HEK293 (cell line): Measurements from ENCODE around the gene SLC47A2.

ENCODE experiments used
- CTCF ChIA-PET: fragments of 350-600 bp; formaldehyde crosslinking; extraction: SDS; loops from one replicate; lab custom pipeline; 2021; ENCODE audit warnings: antibody characterized with exemption; lab: Yijun Ruan, JAX
- POLR2A ChIA-PET: fragments of 300-600 bp; formaldehyde crosslinking; extraction: SDS; loops from one replicate; lab custom pipeline; 2020; ENCODE audit warnings: antibody characterized with exemption, inconsistent platforms; lab: Yijun Ruan, JAX
- H3K27ac ChIP-seq: fragments of 200-500 bp; sonication (Bioruptor generic); 2 replicates; pipeline ENCODE4 v1.5.1; 2014; ENCODE audit warnings: low read depth, low read length, control low read depth, inconsistent platforms; ENCODE audit errors: extremely low read depth
- H3K36me3 ChIP-seq, 2 experiments: fragments of 200-500 bp in 1 of 2; sonication (Bioruptor generic) in 1 of 2; 1 replicate in 1 of 2; 2 replicates in 1 of 2; pipeline ENCODE4 v1.5.1; 2014 to 2017; ENCODE audit warnings: inconsistent platforms in 2 of 2, low read length in 2 of 2; ENCODE audit not compliant: control insufficient read depth in 2 of 2, insufficient read depth in 1 of 2
- H3K4me1 ChIP-seq: fragments of 200-500 bp; sonication (Bioruptor generic); 2 replicates; pipeline ENCODE4 v1.5.1; 2014; ENCODE audit warnings: mild to moderate bottlenecking, low read length, inconsistent platforms; ENCODE audit not compliant: control insufficient read depth, insufficient read depth
- H3K4me3 ChIP-seq: 2 replicates; pipeline ENCODE4 v1.5.1; 2011; ENCODE audit warnings: low read depth, mild to moderate bottlenecking, control low read depth, low read length, moderate library complexity
- H3K9me3 ChIP-seq: fragments of 200-500 bp; sonication (Bioruptor generic); 2 replicates; pipeline ENCODE4 v1.5.1; 2014; ENCODE audit warnings: low read depth, low read length, inconsistent platforms; ENCODE audit not compliant: control insufficient read depth, insufficient read depth
- EGR2 ChIP-seq: fragments of 450-650 bp; formaldehyde crosslinking; IDR thresholded peaks from 2 replicates; pipeline ENCODE4 v1.5.1; 2016; ENCODE audit warnings: low read depth, missing biosample characterization, missing genetic modification characterization
- FEZF1 ChIP-seq: fragments of 450-650 bp; formaldehyde crosslinking; IDR thresholded peaks from 2 replicates; pipeline ENCODE4 v1.5.1; 2016; ENCODE audit warnings: missing biosample characterization, missing genetic modification characterization
- GFI1B ChIP-seq: fragments of 450-650 bp; formaldehyde crosslinking; IDR thresholded peaks from 2 replicates; pipeline ENCODE4 v1.5.1; 2016; ENCODE audit warnings: missing biosample characterization, missing genetic modification characterization
- KLF1 ChIP-seq: fragments of 450-650 bp; formaldehyde crosslinking; IDR thresholded peaks from 2 replicates; pipeline ENCODE4 v1.5.1; 2016; ENCODE audit warnings: missing biosample characterization, missing genetic modification characterization
- ZBTB8A ChIP-seq: fragments of 450-650 bp; formaldehyde crosslinking; IDR thresholded peaks from 2 replicates; pipeline ENCODE4 v1.5.1; 2016; ENCODE audit warnings: missing biosample characterization, missing genetic modification characterization
- ZNF16 ChIP-seq: fragments of 450-650 bp; formaldehyde crosslinking; IDR thresholded peaks from 2 replicates; pipeline ENCODE4 v1.5.1; 2016; ENCODE audit warnings: low read depth, missing biosample characterization, missing genetic modification characterization
- ZNF174 ChIP-seq: fragments of 450-650 bp; formaldehyde crosslinking; IDR thresholded peaks from 2 replicates; pipeline ENCODE4 v1.5.0; 2017; ENCODE audit warnings: missing biosample characterization, mild to moderate bottlenecking, missing genetic modification characterization
- ZNF184 ChIP-seq: fragments of 450-650 bp; IDR thresholded peaks from 2 replicates; pipeline ENCODE4 v1.5.1; 2018; ENCODE audit warnings: missing biosample characterization, mild to moderate bottlenecking, missing genetic modification characterization
- ZNF274 ChIP-seq, 2 experiments: fragments of 200-500 bp in 1 of 2; fragments of 450-650 bp in 1 of 2; sonication (Bioruptor generic) in 1 of 2; formaldehyde crosslinking in 1 of 2; IDR thresholded peaks; 2 replicates each; pipeline versions ENCODE4 v1.5.1 to v1.6.1; 2014 to 2016; ENCODE audit warnings: borderline replicate concordance in 1 of 2, inconsistent platforms in 1 of 2, low read length in 1 of 2, missing biosample characterization in 1 of 2, missing genetic modification characterization in 1 of 2
- ZNF335 ChIP-seq: fragments of 450-650 bp; formaldehyde crosslinking; conservative IDR thresholded peaks from 2 replicates; pipeline ENCODE4 v1.5.1; 2016; ENCODE audit warnings: missing biosample characterization, missing genetic modification characterization
- ZNF510 ChIP-seq: fragments of 450-650 bp; formaldehyde crosslinking; IDR thresholded peaks from 2 replicates; pipeline ENCODE4 v1.5.1; 2018; ENCODE audit warnings: mild to moderate bottlenecking, missing genetic modification characterization, missing biosample characterization; ENCODE audit not compliant: insufficient replicate concordance
- ZSCAN30 ChIP-seq: fragments of 450-650 bp; IDR thresholded peaks from 2 replicates; pipeline ENCODE4 v1.5.1; 2018; ENCODE audit warnings: missing biosample characterization, mild to moderate bottlenecking, missing genetic modification characterization, moderate library complexity
- TF ChIP-seq, protein P1 (sequence below): fragments of 450-650 bp; formaldehyde crosslinking; IDR thresholded peaks from 2 replicates; pipeline ENCODE4 v1.5.1; 2017; ENCODE audit warnings: missing biosample characterization, missing genetic modification characterization
- TF ChIP-seq, protein P2 (sequence below): fragments of 450-650 bp; formaldehyde crosslinking; optimal IDR thresholded peaks from 2 replicates; pipeline ENCODE3; 2016; ENCODE audit warnings: missing biosample characterization, mild to moderate bottlenecking, missing genetic modification characterization
- TF ChIP-seq, protein P3 (sequence below): sonication (generic); formaldehyde crosslinking; IDR thresholded peaks from 2 replicates; pipeline ENCODE4 v1.8.1; 2022; ENCODE audit warnings: mild to moderate bottlenecking, moderate library complexity, missing genetic modification reagents
- TF ChIP-seq, protein P4 (sequence below): fragments of 450-650 bp; formaldehyde crosslinking; IDR thresholded peaks from 2 replicates; pipeline ENCODE4 v1.5.1; 2017; ENCODE audit warnings: missing biosample characterization, mild to moderate bottlenecking, missing genetic modification characterization, moderate library complexity
- TF ChIP-seq, protein P5 (sequence below): fragments of 450-650 bp; formaldehyde crosslinking; IDR thresholded peaks from 2 replicates; pipeline ENCODE4 v1.5.1; 2016; ENCODE audit warnings: missing biosample characterization, missing genetic modification characterization

The SLC47A2 gene

DNA sequence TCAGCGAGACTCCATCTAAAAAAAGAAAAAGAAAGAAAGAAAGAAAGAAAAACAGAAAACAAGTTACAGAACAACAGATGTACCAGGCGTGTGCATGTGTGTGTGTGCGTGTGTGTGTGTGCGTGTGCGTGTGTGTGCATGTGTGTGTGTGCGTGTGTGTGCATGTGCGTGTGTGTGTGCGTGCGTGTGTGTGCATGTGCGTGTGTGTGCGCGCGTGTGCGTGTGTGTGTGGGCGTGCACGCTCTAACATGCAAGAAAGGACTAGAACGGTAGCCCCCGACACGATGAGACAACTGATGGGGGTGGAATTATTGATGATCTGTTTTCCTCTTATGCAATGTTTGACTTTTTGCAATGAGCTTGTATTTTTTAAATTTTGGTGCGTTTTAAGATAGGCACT, 30.1 kb upstream of the SLC47A2 start:
- POLR2A ChIA-PET = no interaction called here
- Histone ChIP-seq H3K27ac (no peak overlapping the region), H3K9me3 (no peaks in the 10 kb centered on the region), H3K4me1 (peaks cover 3% of the 10 kb centered on the region; the same call in 1 of the 2 replicates), H3K36me3 (no peaks in the 10 kb centered on the region), H3K4me3 (no peak overlapping the region)
- TF ChIP-seq, protein P1, sequence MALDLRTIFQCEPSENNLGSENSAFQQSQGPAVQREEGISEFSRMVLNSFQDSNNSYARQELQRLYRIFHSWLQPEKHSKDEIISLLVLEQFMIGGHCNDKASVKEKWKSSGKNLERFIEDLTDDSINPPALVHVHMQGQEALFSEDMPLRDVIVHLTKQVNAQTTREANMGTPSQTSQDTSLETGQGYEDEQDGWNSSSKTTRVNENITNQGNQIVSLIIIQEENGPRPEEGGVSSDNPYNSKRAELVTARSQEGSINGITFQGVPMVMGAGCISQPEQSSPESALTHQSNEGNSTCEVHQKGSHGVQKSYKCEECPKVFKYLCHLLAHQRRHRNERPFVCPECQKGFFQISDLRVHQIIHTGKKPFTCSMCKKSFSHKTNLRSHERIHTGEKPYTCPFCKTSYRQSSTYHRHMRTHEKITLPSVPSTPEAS (tag by site-specific recombination) = peak; percentile 100
- TF ChIP-seq ZNF510 (tag by site-specific recombination) (no peak), ZNF184 (tag by site-specific recombination) (no peak), EGR2 (tag by site-specific recombination) (0 out of 2 replicates have a peak, but pooled peaks have one; percentile 33)
- TF ChIP-seq, protein P2, sequence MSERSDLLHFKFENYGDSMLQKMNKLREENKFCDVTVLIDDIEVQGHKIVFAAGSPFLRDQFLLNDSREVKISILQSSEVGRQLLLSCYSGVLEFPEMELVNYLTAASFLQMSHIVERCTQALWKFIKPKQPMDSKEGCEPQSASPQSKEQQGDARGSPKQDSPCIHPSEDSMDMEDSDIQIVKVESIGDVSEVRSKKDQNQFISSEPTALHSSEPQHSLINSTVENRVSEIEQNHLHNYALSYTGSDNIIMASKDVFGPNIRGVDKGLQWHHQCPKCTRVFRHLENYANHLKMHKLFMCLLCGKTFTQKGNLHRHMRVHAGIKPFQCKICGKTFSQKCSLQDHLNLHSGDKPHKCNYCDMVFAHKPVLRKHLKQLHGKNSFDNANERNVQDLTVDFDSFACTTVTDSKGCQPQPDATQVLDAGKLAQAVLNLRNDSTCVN (tag by site-specific recombination) = peak; percentile 36
- CTCF ChIA-PET = interaction anchor here (1.0 to 7.3 kb wide), 2 partner anchors 15 to 384 kb away, joined by 4 to 80 read pairs; partner anchors contain the start of gene B9D1

DNA sequence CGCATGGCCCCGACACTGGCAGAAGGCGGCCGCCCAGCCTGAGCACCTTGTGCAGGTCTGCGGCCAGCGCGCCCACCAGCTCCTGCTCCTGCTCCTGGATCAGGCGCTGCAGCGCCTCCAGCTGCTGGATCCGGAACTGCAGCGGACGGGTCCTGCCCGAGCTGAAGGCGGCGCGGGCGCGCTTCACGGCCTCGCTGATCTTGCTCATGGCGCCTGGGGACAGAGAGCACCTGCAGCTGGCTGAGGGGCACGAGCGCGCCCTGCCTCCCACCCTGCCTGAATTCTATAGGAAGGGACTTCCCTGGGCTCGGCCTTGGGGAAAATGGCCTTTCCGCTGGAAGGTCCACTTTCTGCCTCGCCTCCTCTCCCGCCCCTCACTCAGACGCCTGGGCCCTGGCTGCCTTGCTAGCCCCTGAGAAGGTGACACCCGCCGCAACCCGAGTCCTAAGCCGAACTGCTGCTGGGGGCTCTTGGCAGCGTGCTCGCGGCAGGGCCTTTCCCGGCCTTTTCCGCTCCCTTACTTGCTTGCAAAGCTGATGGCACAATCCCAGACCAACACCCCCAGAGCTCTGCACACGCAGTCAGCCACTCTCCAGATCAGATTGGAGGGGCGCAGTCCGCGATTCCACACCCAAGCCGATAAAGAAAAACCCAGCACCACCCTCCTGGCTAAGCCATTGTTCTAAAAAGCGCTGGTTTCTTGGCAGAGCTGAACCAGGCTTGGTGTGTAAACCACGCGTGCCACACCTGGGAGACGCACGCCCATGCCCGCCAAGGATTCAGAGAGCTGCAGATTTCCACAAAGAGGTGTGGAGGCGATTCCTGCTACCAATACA, 28.8 kb upstream of the SLC47A2 start:
- POLR2A ChIA-PET = interaction anchor here (0.6 to 2.3 kb wide), 13 partner anchors 10 to 368 kb away, joined by 3 to 22 read pairs (median 4); partner anchors contain the start of genes ALDH3A2 and SLC47A1

More for the DNA sequence above, 28.8 kb upstream of the SLC47A2 start:
- peak overlapping the region; percentile 35 for H3K4me3 ChIP-seq
- no peaks in the 10 kb centered on the region for H3K36me3 ChIP-seq
- TF ChIP-seq, protein P3, sequence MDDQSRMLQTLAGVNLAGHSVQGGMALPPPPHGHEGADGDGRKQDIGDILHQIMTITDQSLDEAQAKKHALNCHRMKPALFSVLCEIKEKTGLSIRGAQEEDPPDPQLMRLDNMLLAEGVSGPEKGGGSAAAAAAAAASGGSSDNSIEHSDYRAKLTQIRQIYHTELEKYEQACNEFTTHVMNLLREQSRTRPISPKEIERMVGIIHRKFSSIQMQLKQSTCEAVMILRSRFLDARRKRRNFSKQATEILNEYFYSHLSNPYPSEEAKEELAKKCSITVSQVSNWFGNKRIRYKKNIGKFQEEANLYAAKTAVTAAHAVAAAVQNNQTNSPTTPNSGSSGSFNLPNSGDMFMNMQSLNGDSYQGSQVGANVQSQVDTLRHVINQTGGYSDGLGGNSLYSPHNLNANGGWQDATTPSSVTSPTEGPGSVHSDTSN (CRISPR knock-in tag) = 0 out of 2 replicates have a peak, but pooled peaks have one; percentile 13
- TF ChIP-seq KLF1 (tag by site-specific recombination) = peak; percentile 54; the same call in 1 of the 2 replicates
- TF ChIP-seq, protein P4, sequence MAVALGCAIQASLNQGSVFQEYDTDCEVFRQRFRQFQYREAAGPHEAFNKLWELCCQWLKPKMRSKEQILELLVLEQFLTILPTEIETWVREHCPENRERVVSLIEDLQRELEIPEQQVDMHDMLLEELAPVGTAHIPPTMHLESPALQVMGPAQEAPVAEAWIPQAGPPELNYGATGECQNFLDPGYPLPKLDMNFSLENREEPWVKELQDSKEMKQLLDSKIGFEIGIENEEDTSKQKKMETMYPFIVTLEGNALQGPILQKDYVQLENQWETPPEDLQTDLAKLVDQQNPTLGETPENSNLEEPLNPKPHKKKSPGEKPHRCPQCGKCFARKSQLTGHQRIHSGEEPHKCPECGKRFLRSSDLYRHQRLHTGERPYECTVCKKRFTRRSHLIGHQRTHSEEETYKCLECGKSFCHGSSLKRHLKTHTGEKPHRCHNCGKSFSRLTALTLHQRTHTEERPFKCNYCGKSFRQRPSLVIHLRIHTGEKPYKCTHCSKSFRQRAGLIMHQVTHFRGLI = peak; percentile 67; the same call in 1 of the 2 replicates
- TF ChIP-seq GFI1B (tag by site-specific recombination) = no peak
- TF ChIP-seq ZNF174 (tag by site-specific recombination) = no peak
- TF ChIP-seq, protein P2 (tag by site-specific recombination) = peak; percentile 75
- TF ChIP-seq FEZF1 (tag by site-specific recombination) = no peak
- peak; percentile 42 for TF ChIP-seq ZNF335 (tag by site-specific recombination)
- TF ChIP-seq ZNF16 (tag by site-specific recombination) = no peak
- TF ChIP-seq ZBTB8A (tag by site-specific recombination) = peak; percentile 59; the same call in 1 of the 2 replicates
- TF ChIP-seq, protein P5, sequence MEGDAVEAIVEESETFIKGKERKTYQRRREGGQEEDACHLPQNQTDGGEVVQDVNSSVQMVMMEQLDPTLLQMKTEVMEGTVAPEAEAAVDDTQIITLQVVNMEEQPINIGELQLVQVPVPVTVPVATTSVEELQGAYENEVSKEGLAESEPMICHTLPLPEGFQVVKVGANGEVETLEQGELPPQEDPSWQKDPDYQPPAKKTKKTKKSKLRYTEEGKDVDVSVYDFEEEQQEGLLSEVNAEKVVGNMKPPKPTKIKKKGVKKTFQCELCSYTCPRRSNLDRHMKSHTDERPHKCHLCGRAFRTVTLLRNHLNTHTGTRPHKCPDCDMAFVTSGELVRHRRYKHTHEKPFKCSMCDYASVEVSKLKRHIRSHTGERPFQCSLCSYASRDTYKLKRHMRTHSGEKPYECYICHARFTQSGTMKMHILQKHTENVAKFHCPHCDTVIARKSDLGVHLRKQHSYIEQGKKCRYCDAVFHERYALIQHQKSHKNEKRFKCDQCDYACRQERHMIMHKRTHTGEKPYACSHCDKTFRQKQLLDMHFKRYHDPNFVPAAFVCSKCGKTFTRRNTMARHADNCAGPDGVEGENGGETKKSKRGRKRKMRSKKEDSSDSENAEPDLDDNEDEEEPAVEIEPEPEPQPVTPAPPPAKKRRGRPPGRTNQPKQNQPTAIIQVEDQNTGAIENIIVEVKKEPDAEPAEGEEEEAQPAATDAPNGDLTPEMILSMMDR (tag by site-specific recombination) = peak; percentile 74
- no peak for TF ChIP-seq ZNF274 (IDR thresholded peaks at IDR 0.05; ENCODE audit: low read length)
- no peak for TF ChIP-seq ZNF274 (tag by site-specific recombination; IDR thresholded peaks at IDR 0.05; ENCODE audit: borderline replicate concordance)
- TF ChIP-seq ZSCAN30 = peak; percentile 63; the same call in 1 of the 2 replicates
- CTCF ChIA-PET = interaction anchor here (0.6 to 7.3 kb wide), 31 partner anchors 10 to 424 kb away, joined by 3 to 80 read pairs (median 4); partner anchors contain the start of gene ALDH3A2
- H3K9me3 ChIP-seq = no peaks in the 10 kb centered on the region
- peaks cover 3% of the 10 kb centered on the region; the same call in 1 of the 2 replicates for H3K4me1 ChIP-seq
- no peak overlapping the region; the same call in 1 of the 2 replicates for H3K27ac ChIP-seq
